Measurements from ENCODE around the gene SWT1. TPM values are rescaled to one million over a fixed set of nuclear protein-coding genes. Genes with fewer than 3 reads are reported as not detected.

SWT1 gene, protein sequence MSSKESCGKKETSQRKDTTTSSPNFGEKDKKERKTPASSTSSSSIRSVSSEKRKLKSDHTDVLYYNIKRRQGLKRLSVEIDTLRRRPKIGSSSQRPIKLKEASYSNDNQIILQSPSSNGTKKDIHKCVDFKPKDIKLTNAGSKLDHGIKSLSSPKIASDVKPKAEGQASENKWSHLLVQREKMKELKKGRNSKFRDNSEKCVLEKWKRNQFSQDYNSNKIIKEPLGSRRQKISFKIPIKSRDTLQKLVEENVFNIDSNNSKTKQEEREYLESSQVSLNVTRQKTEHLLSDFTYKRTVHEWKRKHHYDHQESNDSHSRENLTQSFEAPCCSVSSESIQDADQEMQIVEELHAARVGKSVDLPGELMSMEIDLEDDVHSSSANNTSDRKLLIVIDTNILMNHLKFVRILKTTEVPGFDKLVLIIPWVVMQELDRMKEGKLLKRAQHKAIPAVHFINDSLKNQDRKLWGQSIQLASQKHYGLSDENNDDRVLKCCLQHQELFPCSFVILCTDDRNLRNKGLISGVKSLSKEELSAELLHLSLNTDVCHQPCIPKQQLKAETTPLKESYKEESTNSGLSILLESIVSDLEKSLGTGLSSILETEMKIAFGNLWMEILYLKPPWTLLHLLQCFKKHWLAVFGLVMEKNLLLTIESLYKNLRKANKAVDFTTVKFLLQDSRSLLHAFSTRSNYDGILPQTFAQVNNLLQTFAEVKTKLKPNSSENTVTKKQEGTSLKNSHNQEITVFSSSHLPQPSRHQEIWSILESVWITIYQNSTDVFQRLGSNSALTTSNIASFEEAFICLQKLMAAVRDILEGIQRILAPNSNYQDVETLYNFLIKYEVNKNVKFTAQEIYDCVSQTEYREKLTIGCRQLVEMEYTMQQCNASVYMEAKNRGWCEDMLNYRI
- 1 to 10 TPM; 5.9 to 6.1 TPM for total RNA-seq

DNA sequence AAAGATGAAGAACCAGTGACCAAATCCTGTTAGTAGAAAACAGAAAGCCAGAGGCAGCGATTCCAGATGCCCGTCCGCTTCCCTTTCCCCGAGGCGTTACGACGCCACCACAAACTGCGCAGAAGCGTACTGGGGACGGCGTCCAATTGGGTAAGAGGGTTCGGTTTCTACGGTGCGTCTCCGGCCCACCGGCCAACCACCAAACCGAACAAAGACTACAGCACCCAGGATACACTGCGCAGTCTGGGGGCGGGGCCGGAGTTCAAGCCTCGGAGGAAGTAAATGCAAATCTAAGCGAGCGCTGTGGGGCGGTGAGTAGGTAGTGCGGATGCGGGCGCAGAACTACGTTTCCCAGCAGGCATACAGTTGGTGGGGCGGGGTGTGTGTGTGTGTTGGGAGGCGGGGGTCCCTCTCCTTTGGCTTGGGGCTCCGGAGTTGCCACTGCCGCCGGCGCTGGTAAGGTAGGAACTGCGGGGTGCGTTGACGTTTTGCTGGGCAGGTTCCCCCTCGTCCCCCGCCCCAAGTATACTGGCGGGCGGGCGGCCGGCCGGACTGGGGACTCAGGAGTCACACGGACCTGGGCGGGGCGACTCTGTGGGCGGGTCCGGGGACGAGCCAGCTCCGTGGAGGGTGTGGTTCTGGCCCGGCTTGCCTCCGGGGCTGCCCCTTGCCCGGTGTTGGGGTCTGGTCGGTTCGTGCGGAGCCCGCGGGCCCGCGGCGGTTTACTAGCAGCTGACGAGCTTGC lies at the start of gene SWT1, which contains the start of gene TRMT1L:
SWT1 (plus strand) TSS at position 314 of the 745 bp plus-strand sequence. CDS start 3,675 bp downstream, outside the sequence.
TRMT1L (minus strand) TSS at position 100 of the 745 bp plus-strand sequence. CDS start 241 bp downstream, outside the sequence.
- Mint-ChIP-seq H3K27ac (peak within 1 kb of the TSS; percentile 98), H3K9me3 (no peaks in the 10 kb centered on the region), H3K36me3 (ENCODE audit: insufficient read depth in 2 of 2) (peaks cover 0 to 3% of the 10 kb centered on the region in 2 donors), H3K4me3 (peak within 1 kb of the TSS; percentile 98 to 100), H3K27me3 (ENCODE audit: low read depth) (no peaks in the 10 kb centered on the region), H3K4me1 (ENCODE audit: low read depth) (peaks cover 58% of the 10 kb centered on the region)
- peak; percentile 97 to 98 for DNase-seq
- peak; percentile 94 for ATAC-seq (replicated peaks in 1 of 2)

DNA sequence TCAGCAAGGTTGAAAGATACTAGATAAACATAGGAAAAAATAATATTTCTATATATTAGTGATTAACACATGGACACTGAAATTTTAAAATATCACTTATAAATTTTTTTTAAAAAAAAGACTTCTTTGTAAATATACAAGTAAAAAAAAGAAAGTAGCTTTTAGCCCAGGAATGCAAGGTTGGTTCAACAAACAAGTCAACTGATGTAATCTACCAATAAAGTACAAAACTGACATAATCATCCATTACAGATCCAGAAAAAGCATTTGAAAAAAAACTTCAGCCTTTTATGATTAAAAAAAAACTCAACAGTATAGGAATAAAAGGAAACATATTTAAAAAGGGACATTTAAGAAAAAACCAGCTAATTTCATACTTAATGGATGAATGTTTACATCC lies 48.6 kb upstream of the SWT1 start:
- Mint-ChIP-seq H3K36me3 (ENCODE audit: insufficient read depth in 2 of 2) (peaks cover 9% of the 10 kb centered on the region in 2 donors), H3K27me3 (ENCODE audit: low read depth) (no peaks in the 10 kb centered on the region), H3K4me3 (no peak overlapping the region), H3K9me3 (peaks cover 9 to 13% of the 10 kb centered on the region in 2 donors), H3K27ac (no peak overlapping the region), H3K4me1 (ENCODE audit: low read depth) (no peaks in the 10 kb centered on the region)
- ATAC-seq (replicated peaks in 1 of 2) (no peak), DNase-seq (no peak)

DNA sequence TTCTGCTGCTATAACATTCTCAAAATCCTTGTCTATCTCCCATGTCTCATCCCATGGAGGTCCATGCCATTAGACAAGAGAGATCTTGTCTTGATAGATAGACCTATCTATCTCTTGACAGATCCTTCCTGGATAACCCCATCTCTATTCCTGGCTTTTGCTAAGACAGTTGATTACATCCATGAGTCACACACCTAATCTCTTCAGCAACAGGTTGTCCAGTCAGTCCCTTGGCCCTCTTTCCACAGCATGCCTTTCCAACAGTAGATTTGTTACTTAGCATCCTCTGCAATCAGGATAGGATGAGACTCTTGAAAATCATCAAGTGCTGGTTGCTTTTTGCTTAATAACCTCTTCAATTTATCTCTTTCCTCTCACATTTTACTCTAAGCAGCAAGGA lies 46.8 kb upstream of the SWT1 start:
- peaks cover 9 to 13% of the 10 kb centered on the region in 2 donors for H3K9me3 Mint-ChIP-seq
- DNase-seq: no peak
- ATAC-seq (replicated peaks in 1 of 2): no peak
- no peak overlapping the region for H3K27ac Mint-ChIP-seq
- no peaks in the 10 kb centered on the region for H3K27me3 Mint-ChIP-seq (ENCODE audit: low read depth)
- no peak overlapping the region for H3K4me3 Mint-ChIP-seq
- H3K36me3 Mint-ChIP-seq (ENCODE audit: insufficient read depth in 2 of 2): peaks cover 9% of the 10 kb centered on the region in 2 donors
- H3K4me1 Mint-ChIP-seq (ENCODE audit: low read depth): no peaks in the 10 kb centered on the region

DNA sequence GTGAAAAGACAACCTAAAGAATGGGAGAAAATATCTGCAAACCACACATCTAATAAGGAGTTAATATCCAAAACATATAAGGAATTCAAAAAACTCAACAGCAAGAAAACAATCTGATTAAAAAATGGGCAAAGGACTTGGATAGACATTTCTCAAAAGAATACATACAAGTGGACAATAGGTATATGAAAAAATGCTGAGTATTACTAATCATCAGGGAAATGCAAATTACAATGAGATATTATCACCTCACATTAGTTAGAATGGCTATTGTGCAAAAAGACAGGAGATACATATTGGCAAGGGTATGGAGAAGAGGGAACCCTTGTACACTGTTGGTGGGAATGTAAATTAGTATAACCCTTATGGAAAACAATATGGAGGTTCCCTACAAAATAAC lies 45.1 kb upstream of the SWT1 start:
- no peak for ATAC-seq (replicated peaks in 1 of 2)
- Mint-ChIP-seq H3K36me3 (ENCODE audit: insufficient read depth in 2 of 2) (peaks cover 5 to 8% of the 10 kb centered on the region in 2 donors), H3K27me3 (ENCODE audit: low read depth) (no peaks in the 10 kb centered on the region), H3K4me1 (ENCODE audit: low read depth) (no peaks in the 10 kb centered on the region), H3K27ac (no peak overlapping the region), H3K4me3 (no peak overlapping the region), H3K9me3 (peaks cover 7 to 9% of the 10 kb centered on the region in 2 donors)
- DNase-seq: no peak

DNA sequence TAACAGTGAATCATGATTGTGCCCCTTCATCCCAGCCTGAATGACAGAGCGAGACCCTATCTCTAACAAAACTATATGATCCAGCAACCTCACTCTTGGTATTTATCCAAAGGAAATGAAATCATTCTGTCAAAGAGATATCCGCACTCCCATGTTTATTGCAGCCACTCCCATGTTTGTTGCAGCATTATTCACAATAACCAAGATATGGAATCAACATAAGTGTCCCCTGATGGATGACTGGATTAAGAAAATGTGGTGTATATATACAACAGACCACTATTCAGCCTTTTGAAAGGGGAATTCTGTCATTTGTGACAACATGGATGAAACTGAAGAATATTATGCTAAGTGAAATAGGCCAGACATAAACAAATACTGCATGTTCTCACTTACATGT lies 44.6 kb upstream of the SWT1 start:
- no peak for ATAC-seq (replicated peaks in 1 of 2)
- DNase-seq: no peak
- H3K36me3 Mint-ChIP-seq (ENCODE audit: insufficient read depth in 2 of 2): peaks cover 5 to 8% of the 10 kb centered on the region in 2 donors
- H3K27me3 Mint-ChIP-seq (ENCODE audit: low read depth): no peaks in the 10 kb centered on the region
- H3K9me3 Mint-ChIP-seq: peaks cover 7 to 9% of the 10 kb centered on the region in 2 donors
- H3K4me3 Mint-ChIP-seq: no peak overlapping the region
- H3K27ac Mint-ChIP-seq: no peak overlapping the region
- no peaks in the 10 kb centered on the region for H3K4me1 Mint-ChIP-seq (ENCODE audit: low read depth)

DNA sequence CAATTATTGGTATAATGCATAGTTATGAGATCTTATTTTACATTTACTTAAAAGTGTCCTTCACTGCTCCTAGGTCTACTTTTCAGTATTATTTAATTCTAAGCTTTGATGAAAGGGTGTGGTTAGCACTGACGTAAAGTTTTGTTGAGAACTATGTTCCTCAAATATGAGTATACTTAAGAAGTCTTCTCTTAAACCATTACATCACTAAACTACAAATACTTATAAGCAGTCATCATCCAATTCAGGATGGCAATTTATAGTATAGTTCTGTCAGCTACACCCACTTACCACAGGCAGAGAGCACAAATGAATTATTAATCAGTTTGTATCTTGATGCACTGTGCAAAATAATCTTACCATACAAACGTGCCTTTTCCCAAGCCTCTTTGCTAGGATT lies 27.3 kb upstream of the SWT1 start:
- H3K4me1 Mint-ChIP-seq (ENCODE audit: low read depth): no peaks in the 10 kb centered on the region
- no peak for ATAC-seq (replicated peaks in 1 of 2)

DNA sequence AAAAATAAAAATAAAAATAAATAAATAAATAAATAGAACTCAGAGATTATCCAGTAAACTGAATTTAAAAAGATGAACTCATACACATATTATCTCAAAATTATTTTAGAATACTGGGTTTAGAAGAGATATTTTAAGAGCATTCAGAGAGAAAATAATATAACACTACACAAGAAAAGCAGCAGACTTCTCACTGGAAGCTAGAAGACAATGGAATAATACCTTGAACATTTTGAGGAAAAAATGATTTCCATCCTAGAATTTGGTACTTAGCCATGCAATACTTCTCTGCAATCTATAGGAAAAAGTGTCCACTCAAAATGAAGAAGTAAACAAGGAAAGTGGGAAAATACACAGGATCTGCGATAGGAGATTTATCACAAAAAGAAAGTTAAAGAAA lies 24.4 kb upstream of the SWT1 start:
- no peaks in the 10 kb centered on the region for H3K9me3 Mint-ChIP-seq
- ATAC-seq (replicated peaks in 1 of 2): no peak
- no peaks in the 10 kb centered on the region for H3K27me3 Mint-ChIP-seq (ENCODE audit: low read depth)
- H3K4me1 Mint-ChIP-seq (ENCODE audit: low read depth): no peaks in the 10 kb centered on the region
- H3K4me3 Mint-ChIP-seq: no peak overlapping the region
- H3K27ac Mint-ChIP-seq: no peak overlapping the region
- peaks cover 6 to 29% of the 10 kb centered on the region in 2 donors for H3K36me3 Mint-ChIP-seq (ENCODE audit: insufficient read depth in 2 of 2)
- no peak for DNase-seq

More for the DNA sequence above, 27.3 kb upstream of the SWT1 start:
- Mint-ChIP-seq H3K36me3 (ENCODE audit: insufficient read depth in 2 of 2) (peaks cover 6 to 25% of the 10 kb centered on the region in 2 donors), H3K4me3 (no peak overlapping the region), H3K27me3 (ENCODE audit: low read depth) (no peaks in the 10 kb centered on the region), H3K27ac (no peak overlapping the region), H3K9me3 (no peaks in the 10 kb centered on the region)
- no peak for DNase-seq

DNA sequence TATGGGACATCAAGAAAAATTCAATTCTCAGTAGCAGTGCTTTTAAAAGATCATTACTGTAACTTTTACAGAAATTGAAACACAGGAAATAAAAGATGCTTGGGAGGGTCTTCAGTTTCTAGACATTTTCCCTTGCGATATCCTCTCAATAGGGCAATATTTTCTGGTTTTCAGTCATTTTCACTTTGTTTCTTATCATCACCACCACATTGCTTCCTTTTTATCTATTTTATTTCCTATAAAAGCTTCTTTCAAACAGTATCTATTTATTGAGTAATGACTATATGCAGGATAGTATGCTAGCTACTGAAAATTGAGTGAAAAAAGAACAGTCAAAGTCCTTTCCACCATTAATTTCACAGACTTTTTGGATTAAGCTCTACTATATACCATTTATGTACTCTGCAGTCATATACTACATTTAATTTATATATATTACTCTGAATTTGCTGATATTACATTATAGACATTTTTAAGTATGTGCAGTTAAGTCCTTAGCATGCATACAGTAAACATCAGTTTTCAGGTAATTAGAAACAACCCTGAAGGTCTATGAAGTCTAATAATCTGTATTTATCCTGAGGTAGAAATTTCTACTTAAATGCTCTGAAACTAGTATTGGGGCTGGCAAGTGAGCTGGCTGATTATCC lies 18.9 kb upstream of the SWT1 start:
- ATAC-seq (replicated peaks in 1 of 2) (no peak), DNase-seq (no peak)
- Mint-ChIP-seq H3K4me3 (no peak overlapping the region), H3K9me3 (no peaks in the 10 kb centered on the region), H3K27ac (no peak overlapping the region), H3K27me3 (ENCODE audit: low read depth) (no peaks in the 10 kb centered on the region), H3K36me3 (ENCODE audit: insufficient read depth in 2 of 2) (peaks cover 0 to 20% of the 10 kb centered on the region in 2 donors), H3K4me1 (ENCODE audit: low read depth) (no peaks in the 10 kb centered on the region)

DNA sequence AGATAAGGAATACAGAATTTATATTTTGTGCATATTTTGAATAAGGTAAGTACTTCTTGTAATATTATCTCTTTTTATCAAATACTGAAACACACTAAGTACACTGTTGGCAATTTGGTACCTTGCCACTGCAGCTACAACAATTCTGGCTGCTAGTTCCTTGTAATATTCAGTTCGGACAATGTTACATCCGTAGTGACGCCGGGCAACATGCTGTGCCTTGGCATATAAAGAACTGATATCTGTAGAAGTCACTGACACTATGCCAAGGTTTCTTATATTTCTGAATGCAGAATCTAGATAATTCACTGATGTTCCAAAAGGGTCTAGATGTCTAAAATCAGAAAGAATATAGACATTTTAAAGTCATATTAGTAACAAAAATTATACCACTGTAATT lies 17.7 kb upstream of the SWT1 start:
- no peak overlapping the region for H3K4me3 Mint-ChIP-seq
- no peak overlapping the region for H3K27ac Mint-ChIP-seq
- DNase-seq: no peak
- ATAC-seq (replicated peaks in 1 of 2): no peak
- no peaks in the 10 kb centered on the region for H3K4me1 Mint-ChIP-seq (ENCODE audit: low read depth)
- peaks cover 0 to 13% of the 10 kb centered on the region in 2 donors for H3K36me3 Mint-ChIP-seq (ENCODE audit: insufficient read depth in 2 of 2)
- H3K9me3 Mint-ChIP-seq: no peaks in the 10 kb centered on the region
- H3K27me3 Mint-ChIP-seq (ENCODE audit: low read depth): no peaks in the 10 kb centered on the region

DNA sequence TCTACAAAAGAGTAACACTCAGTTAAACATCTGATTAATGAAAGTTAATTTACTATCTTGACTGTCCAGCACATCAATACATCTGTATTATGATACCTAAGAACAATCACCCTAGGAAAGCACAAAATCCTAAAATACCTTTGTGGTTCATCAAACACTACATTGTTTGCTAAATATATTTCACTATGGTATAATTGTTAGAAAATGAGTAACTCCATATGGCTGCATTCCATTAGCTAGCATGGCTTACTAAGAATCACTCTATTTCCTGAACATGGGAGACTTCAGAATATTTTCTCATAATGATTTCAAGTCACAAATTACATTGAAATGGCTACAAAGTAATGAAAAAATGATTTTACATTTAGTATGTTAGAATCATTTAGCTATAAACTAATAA lies 12.7 kb upstream of the SWT1 start:
- H3K4me3 Mint-ChIP-seq: no peak overlapping the region
- no peak for ATAC-seq (replicated peaks in 1 of 2)
- no peaks in the 10 kb centered on the region for H3K27me3 Mint-ChIP-seq (ENCODE audit: low read depth)
- peaks cover 4 to 18% of the 10 kb centered on the region in 2 donors for H3K36me3 Mint-ChIP-seq (ENCODE audit: insufficient read depth in 2 of 2)
- DNase-seq: no peak
- H3K4me1 Mint-ChIP-seq (ENCODE audit: low read depth): no peaks in the 10 kb centered on the region
- H3K9me3 Mint-ChIP-seq: no peaks in the 10 kb centered on the region
- no peak overlapping the region for H3K27ac Mint-ChIP-seq

DNA sequence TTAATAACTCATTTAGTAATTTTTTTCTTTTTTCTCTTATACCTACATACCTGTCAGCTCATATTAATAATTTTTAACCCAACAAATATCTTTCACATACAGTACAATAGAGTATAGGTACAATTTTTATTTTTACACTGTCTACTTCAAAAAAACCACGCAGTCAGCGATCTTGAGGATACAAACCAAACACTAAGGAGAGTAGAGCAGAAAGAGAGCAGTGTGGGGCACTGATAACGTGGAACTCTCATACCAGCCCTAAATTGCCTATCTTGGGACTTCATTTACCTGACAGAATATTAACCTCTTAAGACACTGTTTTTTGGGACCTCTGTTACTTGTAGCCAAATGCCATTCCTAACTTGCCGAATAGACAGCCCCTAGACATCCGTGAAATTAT lies 5.8 kb upstream of the SWT1 start:
- peaks cover 7 to 21% of the 10 kb centered on the region in 2 donors for H3K36me3 Mint-ChIP-seq (ENCODE audit: insufficient read depth in 2 of 2)
- H3K9me3 Mint-ChIP-seq: no peaks in the 10 kb centered on the region
- no peak overlapping the region for H3K27ac Mint-ChIP-seq
- H3K4me3 Mint-ChIP-seq: no peak overlapping the region
- DNase-seq (no peak), ATAC-seq (replicated peaks in 1 of 2) (no peak)
- H3K27me3 Mint-ChIP-seq (ENCODE audit: low read depth): no peaks in the 10 kb centered on the region
- peaks cover 35% of the 10 kb centered on the region for H3K4me1 Mint-ChIP-seq (ENCODE audit: low read depth)

DNA sequence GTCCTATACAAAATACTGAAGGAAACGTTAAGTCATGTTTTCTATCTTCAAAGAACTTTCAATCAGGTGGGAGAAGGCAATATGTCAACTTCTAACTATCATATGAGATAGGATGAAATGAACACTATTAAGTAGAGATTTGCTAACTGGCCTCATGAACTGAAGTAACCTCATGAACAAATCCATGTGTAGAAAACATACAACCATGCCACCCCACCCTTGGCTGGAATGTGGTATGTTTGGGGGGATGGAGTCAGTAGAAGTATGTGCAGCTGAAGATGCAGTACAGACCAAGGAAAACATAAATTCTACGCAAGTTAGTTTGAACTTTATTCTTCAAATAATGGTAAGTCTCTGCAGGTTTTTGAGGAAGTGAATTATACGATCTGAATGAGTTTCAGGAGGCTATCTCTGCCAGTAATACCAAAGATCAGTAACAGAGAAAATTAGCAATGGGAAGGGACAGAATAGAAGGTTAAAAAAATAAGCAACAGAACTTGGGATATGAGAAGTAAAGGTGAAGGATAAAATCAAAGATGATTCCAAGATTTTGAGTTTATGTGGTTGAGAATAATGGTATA lies 4.7 kb upstream of the SWT1 start:
- H3K4me1 Mint-ChIP-seq (ENCODE audit: low read depth): peaks cover 35% of the 10 kb centered on the region
- H3K36me3 Mint-ChIP-seq (ENCODE audit: insufficient read depth in 2 of 2): peaks cover 8 to 21% of the 10 kb centered on the region in 2 donors
- ATAC-seq (replicated peaks in 1 of 2) (no peak), DNase-seq (no peak)
- H3K9me3 Mint-ChIP-seq: no peaks in the 10 kb centered on the region
- H3K27me3 Mint-ChIP-seq (ENCODE audit: low read depth): no peaks in the 10 kb centered on the region
- H3K27ac Mint-ChIP-seq: peak overlapping the region; percentile 34
- H3K4me3 Mint-ChIP-seq: peak overlapping the region in 1 of 2 donors; percentile 19

Data from activated T-cell treated with anti-CD3 and anti-CD28 coated beads, Interleukin-2, amount 50 U/mL, for 72 hours (primary cell).